ENCODE data around the gene ITK. TPM values are rescaled to one million over a fixed set of nuclear protein-coding genes. Genes with fewer than 3 reads are reported as not detected.

Gene ITK
- total and polyA plus RNA-seq, 4 donors = 0.35 to 1.5 (median 0.43) TPM

- Histone ChIP-seq H3K36me3 (ENCODE audit: control insufficient read depth in 4 of 4, insufficient read depth in 3 of 4, low read depth in 1 of 4, low read length in 3 of 4) (no peaks in the 10 kb centered on the region), H3K27ac (ENCODE audit: low read depth in 1 of 2, low read length in 2 of 2) (no peak overlapping the region), H3K27me3 (ENCODE audit: control insufficient read depth in 4 of 4, insufficient read depth in 4 of 4, low read length in 3 of 4) (no peaks in the 10 kb centered on the region), H3K4me1 (ENCODE audit: control insufficient read depth in 4 of 4, insufficient read depth in 4 of 4, low read length in 3 of 4) (no peaks in the 10 kb centered on the region), H3K9ac (ENCODE audit: low read depth in 1 of 2, low read length in 2 of 2) (no peak overlapping the region), H3K4me3 (ENCODE audit: low read depth in 1 of 3, low read length in 3 of 3) (no peak overlapping the region), H3K9me3 (ENCODE audit: control insufficient read depth in 4 of 4, low read length in 3 of 4) (no peaks in the 10 kb centered on the region)
- TF ChIP-seq NR2F2 (IDR thresholded peaks at IDR 0.05) (no peak), SP1 (IDR thresholded peaks at IDR 0.05) (no peak), CTCF (IDR thresholded peaks at IDR 0.05; ENCODE audit: low read depth, low read length, missing input control) (no peak), REST (IDR thresholded peaks at IDR 0.05) (no peak), GABPA (IDR thresholded peaks at IDR 0.05 in 1 of 2, conservative IDR thresholded peaks at IDR 0.05 in 1 of 2) (no peak), JUND (IDR thresholded peaks at IDR 0.05) (no peak), RAD21 (IDR thresholded peaks at IDR 0.05) (no peak), RXRA (IDR thresholded peaks at IDR 0.05) (no peak), YY1 (IDR thresholded peaks at IDR 0.05) (no peak), FOXA2 (IDR thresholded peaks at IDR 0.05) (no peak), HNF4G (IDR thresholded peaks at IDR 0.05) (no peak), TAF1 (conservative IDR thresholded peaks at IDR 0.05) (no peak), EGR1 (IDR thresholded peaks at IDR 0.05; ENCODE audit: low read depth in 2 of 2) (no peak), FOXA1 (IDR thresholded peaks at IDR 0.05) (no peak), HNF4A (conservative IDR thresholded peaks at IDR 0.05) (no peak)
- TF ChIP-seq, protein P1, sequence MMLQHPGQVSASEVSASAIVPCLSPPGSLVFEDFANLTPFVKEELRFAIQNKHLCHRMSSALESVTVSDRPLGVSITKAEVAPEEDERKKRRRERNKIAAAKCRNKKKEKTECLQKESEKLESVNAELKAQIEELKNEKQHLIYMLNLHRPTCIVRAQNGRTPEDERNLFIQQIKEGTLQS (IDR thresholded peaks at IDR 0.05) = no peak
- TF ChIP-seq, protein P2, sequence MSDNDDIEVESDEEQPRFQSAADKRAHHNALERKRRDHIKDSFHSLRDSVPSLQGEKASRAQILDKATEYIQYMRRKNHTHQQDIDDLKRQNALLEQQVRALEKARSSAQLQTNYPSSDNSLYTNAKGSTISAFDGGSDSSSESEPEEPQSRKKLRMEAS (IDR thresholded peaks at IDR 0.05) = no peak
- TF ChIP-seq, protein P3, sequence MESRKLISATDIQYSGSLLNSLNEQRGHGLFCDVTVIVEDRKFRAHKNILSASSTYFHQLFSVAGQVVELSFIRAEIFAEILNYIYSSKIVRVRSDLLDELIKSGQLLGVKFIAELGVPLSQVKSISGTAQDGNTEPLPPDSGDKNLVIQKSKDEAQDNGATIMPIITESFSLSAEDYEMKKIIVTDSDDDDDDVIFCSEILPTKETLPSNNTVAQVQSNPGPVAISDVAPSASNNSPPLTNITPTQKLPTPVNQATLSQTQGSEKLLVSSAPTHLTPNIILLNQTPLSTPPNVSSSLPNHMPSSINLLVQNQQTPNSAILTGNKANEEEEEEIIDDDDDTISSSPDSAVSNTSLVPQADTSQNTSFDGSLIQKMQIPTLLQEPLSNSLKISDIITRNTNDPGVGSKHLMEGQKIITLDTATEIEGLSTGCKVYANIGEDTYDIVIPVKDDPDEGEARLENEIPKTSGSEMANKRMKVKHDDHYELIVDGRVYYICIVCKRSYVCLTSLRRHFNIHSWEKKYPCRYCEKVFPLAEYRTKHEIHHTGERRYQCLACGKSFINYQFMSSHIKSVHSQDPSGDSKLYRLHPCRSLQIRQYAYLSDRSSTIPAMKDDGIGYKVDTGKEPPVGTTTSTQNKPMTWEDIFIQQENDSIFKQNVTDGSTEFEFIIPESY (IDR thresholded peaks at IDR 0.05) = no peak
- WGBS = 95% methylated on average over 3 of the region's 3 CpGs
- no peak for DNase-seq (ENCODE audit: low spot score)
These were observed 29.6 kb upstream of the ITK start for GRCh38 chr5:157150995-157151394.
